ENCODE data around the gene GPX4. TPM values are rescaled to one million over a fixed set of nuclear protein-coding genes. Genes with fewer than 3 reads are reported as not detected.
A peak's percentile ranks its signal among the peaks of the same experiment; 100 is the strongest.

The GPX4 gene
- total RNA-seq, 1 donor from 2014 or later, result 289 TPM

DNA sequence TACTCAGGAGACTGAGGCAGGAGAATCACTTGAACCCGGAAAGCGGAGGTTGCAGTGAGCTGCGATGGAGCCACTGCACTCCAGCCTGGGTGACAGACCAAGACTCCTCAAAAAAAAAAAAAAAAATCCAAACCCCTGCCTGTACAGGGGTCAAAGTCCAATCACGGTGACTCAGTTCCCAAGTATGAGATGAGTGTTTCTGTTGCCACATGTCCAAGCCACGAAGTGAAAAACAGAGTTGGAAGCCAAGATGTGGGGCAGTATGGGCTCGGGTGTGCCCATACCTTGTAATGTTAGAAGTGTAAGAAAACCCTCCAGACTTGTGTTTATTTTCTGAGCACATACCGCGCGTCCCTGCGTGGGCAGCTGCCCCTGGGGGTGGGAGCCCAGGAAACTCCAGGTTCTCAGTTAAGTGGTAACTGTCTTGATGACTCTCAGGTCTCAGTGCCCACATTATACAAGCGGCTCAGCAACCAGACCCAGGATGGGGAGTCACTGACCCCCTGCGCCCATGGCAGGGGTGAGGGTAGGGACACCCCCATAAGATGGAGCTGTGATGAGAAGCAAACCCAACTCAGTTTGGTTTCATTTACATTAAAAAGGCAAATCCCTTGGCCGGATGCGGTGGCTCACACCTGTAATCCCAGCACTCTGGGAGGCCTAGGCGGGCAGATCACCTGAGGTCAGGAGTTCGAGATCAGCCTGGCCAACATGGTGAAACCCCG, 1.2 kb upstream of the GPX4 start:
- no peak overlapping the region for H3K4me2 ChIP-seq
- no peak for TF ChIP-seq CTCF (IDR thresholded peaks at IDR 0.05)
- TF ChIP-seq EZH2 (IDR thresholded peaks at IDR 0.05), result no peak
- TF ChIP-seq EZH2phosphoT487 (IDR thresholded peaks at IDR 0.05), result no peak
- no peak for DNase-seq (ENCODE audit: low spot score)
- Mint-ChIP-seq H3K36me3 (no peaks in the 10 kb centered on the region), H3K4me1 (peaks cover 30% of the 10 kb centered on the region), H3K9me3 (no peaks in the 10 kb centered on the region), H3K27ac (no peak overlapping the region), H3K27me3 (ENCODE audit: insufficient read depth, low read depth) (peaks cover 13% of the 10 kb centered on the region), H3K4me3 (peak overlapping the region; percentile 83)
- no peak overlapping the region for H3K9ac ChIP-seq
- peaks cover 43% of the 10 kb centered on the region for H3F3A ChIP-seq (ENCODE audit: low read depth)
- peaks cover 16% of the 10 kb centered on the region for H3K79me2 ChIP-seq (ENCODE audit: low read depth)
- peaks cover 29% of the 10 kb centered on the region for H4K20me1 ChIP-seq (ENCODE audit: low read depth)
- H3K4me3 ChIP-seq, result no peak overlapping the region
- peaks cover 8% of the 10 kb centered on the region for H3K4me1 ChIP-seq
- H3K36me3 ChIP-seq, result no peaks in the 10 kb centered on the region
- no peak overlapping the region for H3K27ac ChIP-seq
- H2AFZ ChIP-seq (replicated peaks), result no peak overlapping the region
- H3K9me3 ChIP-seq (ENCODE audit: low read depth), result no peaks in the 10 kb centered on the region
- no peaks in the 10 kb centered on the region for H3K27me3 ChIP-seq

DNA sequence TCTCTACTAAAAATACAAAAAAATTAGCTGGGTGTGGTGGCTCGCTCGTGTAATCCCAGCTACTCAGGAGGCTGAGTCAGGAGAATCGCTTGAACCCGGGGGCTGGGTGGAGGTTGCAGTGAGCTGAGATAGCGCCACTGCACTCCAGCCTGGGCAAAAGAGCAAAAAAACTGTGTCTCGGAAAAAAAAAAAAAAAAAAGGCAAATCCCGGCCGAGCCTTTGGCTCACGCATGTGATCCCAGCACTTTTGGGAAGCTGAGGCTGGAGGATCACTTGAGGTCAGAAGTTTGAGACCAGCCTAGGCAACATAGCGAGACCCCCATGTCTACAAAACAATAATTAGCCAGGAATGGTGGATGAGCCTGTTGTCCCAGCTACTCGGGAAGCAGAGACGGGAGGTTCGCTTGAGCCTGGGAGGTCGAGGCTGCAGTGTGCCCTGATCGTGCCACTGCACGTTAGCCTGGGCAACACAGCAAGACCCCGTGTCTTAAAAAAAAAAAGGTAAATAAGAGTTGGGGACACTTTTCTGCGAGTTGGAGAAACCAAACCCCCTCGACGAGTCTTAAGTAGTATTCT, 574 bp upstream of the GPX4 start:
- Histone ChIP-seq H3F3A (ENCODE audit: low read depth) (peaks cover 43% of the 10 kb centered on the region), H3K9ac (no peak overlapping the region), H3K4me1 (peaks cover 8% of the 10 kb centered on the region), H3K36me3 (no peaks in the 10 kb centered on the region), H3K4me2 (peak overlapping the region; percentile 49), H3K9me3 (ENCODE audit: low read depth) (no peaks in the 10 kb centered on the region), H3K27me3 (no peaks in the 10 kb centered on the region), H3K79me2 (ENCODE audit: low read depth) (peaks cover 16% of the 10 kb centered on the region), H2AFZ (replicated peaks) (no peak overlapping the region), H3K4me3 (no peak overlapping the region), H3K27ac (no peak overlapping the region), H4K20me1 (ENCODE audit: low read depth) (peaks cover 30% of the 10 kb centered on the region)
- H3K4me3 Mint-ChIP-seq, result peak overlapping the region; percentile 83
- H3K4me1 Mint-ChIP-seq, result peaks cover 25% of the 10 kb centered on the region
- no peaks in the 10 kb centered on the region for H3K9me3 Mint-ChIP-seq
- DNase-seq (ENCODE audit: low spot score), result no peak
- no peak overlapping the region for H3K27ac Mint-ChIP-seq
- H3K27me3 Mint-ChIP-seq (ENCODE audit: insufficient read depth, low read depth), result peaks cover 8% of the 10 kb centered on the region
- H3K36me3 Mint-ChIP-seq, result no peaks in the 10 kb centered on the region
- TF ChIP-seq EZH2 (IDR thresholded peaks at IDR 0.05), result no peak

DNA sequence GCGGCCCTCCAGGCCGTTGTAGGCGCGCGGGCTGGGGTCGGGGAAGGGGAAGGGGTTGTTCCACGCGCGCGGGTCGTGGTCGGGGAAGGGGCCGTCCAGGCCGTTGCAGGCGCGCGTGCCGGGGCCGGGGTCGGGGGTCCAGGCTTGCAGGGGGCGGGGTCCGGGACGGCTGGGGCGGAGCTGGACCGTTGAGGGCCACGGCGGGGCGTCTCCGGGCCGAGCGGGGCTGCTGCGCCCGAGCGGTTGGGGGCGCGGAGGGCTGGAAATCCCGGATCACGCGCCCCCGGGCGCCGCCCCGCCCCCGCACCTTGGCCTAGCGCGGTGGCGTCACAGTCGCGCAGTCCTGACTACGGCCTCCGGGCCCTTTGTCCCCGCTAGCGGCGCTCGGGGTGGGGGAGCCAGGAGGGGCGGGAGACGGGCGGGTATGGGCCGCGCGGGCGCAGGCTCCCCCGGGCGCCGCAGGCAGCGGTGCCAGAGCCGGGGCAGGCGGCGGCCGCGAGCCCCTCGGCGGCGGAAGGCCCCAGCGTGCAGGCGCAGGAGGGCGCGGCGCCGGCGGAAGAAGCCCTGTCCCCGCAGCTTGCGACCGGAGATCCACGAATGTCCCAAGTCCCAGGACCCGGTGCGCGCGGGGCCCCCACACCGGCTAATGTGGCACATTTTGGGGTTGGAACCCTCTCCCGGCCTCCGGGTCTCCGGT, 665 bp downstream of the GPX4 start:
- no peaks in the 10 kb centered on the region for H3K27me3 ChIP-seq
- peaks cover 8% of the 10 kb centered on the region for H3K4me1 ChIP-seq
- peak overlapping the region; percentile 85 for H3K4me2 ChIP-seq
- H4K20me1 ChIP-seq (ENCODE audit: low read depth), result peaks cover 30% of the 10 kb centered on the region
- peaks cover 16% of the 10 kb centered on the region for H3K79me2 ChIP-seq (ENCODE audit: low read depth)
- H3K36me3 Mint-ChIP-seq, result no peaks in the 10 kb centered on the region
- TF ChIP-seq EZH2phosphoT487 (IDR thresholded peaks at IDR 0.05) (no peak), EZH2 (IDR thresholded peaks at IDR 0.05) (peak; percentile 24), CTCF (IDR thresholded peaks at IDR 0.05) (no peak)
- no peaks in the 10 kb centered on the region for H3K9me3 ChIP-seq (ENCODE audit: low read depth)
- peaks cover 23% of the 10 kb centered on the region for H3K4me1 Mint-ChIP-seq
- no peak overlapping the region for H3K27ac Mint-ChIP-seq
- no peaks in the 10 kb centered on the region for H3K9me3 Mint-ChIP-seq
- peak overlapping the region; percentile 60 for H3K9ac ChIP-seq
- peak overlapping the region; percentile 94 for H3K4me3 ChIP-seq
- peak overlapping the region; percentile 90 for H3K27ac ChIP-seq
- H3F3A ChIP-seq (ENCODE audit: low read depth), result peaks cover 43% of the 10 kb centered on the region
- H3K4me3 Mint-ChIP-seq, result peak overlapping the region; percentile 82
- H3K36me3 ChIP-seq, result no peaks in the 10 kb centered on the region
- peak; percentile 92 for DNase-seq (ENCODE audit: low spot score)
- H3K27me3 Mint-ChIP-seq (ENCODE audit: insufficient read depth, low read depth), result peaks cover 4% of the 10 kb centered on the region
- no peak overlapping the region for H2AFZ ChIP-seq (replicated peaks)

Data from neural progenitor cell (in vitro differentiated cells).